ENCODE results near the gene BAD.

DNA sequence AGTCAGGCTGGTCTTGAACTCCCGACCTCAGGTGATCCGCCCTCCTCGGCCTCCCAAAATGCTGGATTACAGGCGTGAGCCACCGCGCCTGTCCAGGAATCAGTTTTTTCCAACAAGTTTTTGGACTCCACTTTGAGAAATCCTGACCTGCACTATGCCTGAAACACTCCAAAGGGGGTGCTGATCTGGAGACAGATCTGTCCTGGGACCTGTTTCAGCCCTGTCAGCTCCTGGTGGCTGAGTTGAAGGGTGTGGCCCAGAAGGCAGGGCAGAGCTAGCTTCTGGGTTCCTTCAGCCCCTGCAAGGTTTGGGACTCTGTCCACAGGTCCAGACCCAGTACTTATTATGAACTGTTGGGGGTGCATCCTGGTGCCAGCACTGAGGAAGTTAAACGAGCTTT, 52.9 kb downstream of the BAD start:
- TF ChIP-seq, protein P1, sequence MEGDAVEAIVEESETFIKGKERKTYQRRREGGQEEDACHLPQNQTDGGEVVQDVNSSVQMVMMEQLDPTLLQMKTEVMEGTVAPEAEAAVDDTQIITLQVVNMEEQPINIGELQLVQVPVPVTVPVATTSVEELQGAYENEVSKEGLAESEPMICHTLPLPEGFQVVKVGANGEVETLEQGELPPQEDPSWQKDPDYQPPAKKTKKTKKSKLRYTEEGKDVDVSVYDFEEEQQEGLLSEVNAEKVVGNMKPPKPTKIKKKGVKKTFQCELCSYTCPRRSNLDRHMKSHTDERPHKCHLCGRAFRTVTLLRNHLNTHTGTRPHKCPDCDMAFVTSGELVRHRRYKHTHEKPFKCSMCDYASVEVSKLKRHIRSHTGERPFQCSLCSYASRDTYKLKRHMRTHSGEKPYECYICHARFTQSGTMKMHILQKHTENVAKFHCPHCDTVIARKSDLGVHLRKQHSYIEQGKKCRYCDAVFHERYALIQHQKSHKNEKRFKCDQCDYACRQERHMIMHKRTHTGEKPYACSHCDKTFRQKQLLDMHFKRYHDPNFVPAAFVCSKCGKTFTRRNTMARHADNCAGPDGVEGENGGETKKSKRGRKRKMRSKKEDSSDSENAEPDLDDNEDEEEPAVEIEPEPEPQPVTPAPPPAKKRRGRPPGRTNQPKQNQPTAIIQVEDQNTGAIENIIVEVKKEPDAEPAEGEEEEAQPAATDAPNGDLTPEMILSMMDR (IDR thresholded peaks at IDR 0.05), result no peak
- TF ChIP-seq POLR2AphosphoS5 (IDR thresholded peaks at IDR 0.05; ENCODE audit: insufficient read depth in 1 of 2, low read depth in 1 of 2), result no peak
